ENCODE data around the gene OR8D2. TPM values are rescaled to one million over a fixed set of nuclear protein-coding genes. Genes with fewer than 3 reads are reported as not detected.

The OR8D2 gene
- total RNA-seq, 1 donor from 2014 or later = not detected

DNA sequence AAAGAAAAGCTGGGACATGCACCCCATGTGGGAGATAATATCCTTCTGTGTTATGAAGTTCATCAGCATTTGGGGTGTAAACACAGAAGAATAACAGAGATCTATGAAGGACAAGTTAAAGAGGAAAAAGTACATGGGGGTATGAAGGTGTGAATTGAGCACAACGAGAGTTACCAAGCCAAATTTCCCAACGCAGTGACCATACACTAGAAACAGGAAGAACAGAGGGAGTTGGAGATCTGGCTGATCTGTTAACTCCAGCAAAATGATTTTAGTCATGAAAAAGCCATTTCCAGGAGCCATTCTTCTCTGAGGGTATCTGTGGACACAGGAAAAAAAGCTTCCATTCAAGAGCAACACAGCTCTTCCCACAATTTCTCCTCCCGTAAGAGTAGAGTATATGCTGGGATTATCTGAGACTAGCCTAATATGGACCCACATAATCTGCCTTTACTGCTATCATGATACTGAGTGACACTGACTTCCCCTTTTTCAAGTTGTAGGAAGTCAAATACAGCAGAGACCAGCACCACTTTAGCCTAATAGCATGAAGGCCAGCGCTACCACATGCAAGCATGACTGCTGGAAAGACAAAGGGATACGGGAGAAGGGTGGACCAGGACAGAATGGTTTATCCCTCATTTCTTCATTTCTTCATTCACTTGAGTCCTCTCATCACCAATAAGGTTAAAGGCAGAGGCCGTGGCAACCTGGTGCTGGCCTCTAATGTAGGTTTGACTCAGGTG, 19.6 kb upstream of the OR8D2 start:
- POLR2A ChIA-PET = no interaction called here
- peaks cover 7% of the 10 kb centered on the region for H3K4me1 Mint-ChIP-seq
- CTCF ChIA-PET = no interaction called here

DNA sequence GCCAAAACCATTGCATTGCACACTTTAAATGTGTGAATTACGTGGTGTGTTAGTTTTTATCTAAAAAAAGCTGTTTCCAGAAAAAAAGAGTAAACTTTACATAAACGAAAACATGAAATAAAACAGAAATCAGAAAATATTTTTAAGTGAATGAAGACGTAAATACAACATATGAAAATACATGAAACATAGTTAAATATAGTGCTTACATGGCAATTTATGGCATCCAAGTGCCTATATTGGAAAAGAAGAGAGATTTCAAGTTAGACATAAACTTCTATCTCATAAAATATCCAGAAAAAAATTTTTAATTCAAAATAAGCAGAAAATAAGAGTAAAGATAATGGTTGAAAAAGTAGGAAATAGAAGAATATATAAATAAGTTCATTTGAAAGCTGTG, 11.9 kb upstream of the OR8D2 start:
- Mint-ChIP-seq H3K27ac (no peak overlapping the region), H3K36me3 (ENCODE audit: low read depth) (no peaks in the 10 kb centered on the region), H3K4me1 (peaks cover 36% of the 10 kb centered on the region), H3K4me3 (no peak overlapping the region), H3K27me3 (no peaks in the 10 kb centered on the region), H3K9me3 (no peaks in the 10 kb centered on the region)
- ChIA-PET POLR2A (no interaction called here), CTCF (interaction anchor here (1.9 kb wide), 1 partner anchor 260 kb away, joined by 9 read pairs; no protein-coding TSS in a partner anchor)
- ATAC-seq (ENCODE audit: low read depth) (no peak), DNase-seq (no peak)
- TF ChIP-seq, protein P1, sequence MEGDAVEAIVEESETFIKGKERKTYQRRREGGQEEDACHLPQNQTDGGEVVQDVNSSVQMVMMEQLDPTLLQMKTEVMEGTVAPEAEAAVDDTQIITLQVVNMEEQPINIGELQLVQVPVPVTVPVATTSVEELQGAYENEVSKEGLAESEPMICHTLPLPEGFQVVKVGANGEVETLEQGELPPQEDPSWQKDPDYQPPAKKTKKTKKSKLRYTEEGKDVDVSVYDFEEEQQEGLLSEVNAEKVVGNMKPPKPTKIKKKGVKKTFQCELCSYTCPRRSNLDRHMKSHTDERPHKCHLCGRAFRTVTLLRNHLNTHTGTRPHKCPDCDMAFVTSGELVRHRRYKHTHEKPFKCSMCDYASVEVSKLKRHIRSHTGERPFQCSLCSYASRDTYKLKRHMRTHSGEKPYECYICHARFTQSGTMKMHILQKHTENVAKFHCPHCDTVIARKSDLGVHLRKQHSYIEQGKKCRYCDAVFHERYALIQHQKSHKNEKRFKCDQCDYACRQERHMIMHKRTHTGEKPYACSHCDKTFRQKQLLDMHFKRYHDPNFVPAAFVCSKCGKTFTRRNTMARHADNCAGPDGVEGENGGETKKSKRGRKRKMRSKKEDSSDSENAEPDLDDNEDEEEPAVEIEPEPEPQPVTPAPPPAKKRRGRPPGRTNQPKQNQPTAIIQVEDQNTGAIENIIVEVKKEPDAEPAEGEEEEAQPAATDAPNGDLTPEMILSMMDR (IDR thresholded peaks at IDR 0.05) = no peak
- intact Hi-C loops (cut with micrococcal nuclease) = loop anchor here (10.0 kb wide), 1 partner anchor 137 kb away; no protein-coding TSS in a partner anchor

More for the DNA sequence above, 19.6 kb upstream of the OR8D2 start:
- H3K4me3 Mint-ChIP-seq = no peak overlapping the region
- H3K9me3 Mint-ChIP-seq = no peaks in the 10 kb centered on the region
- H3K27me3 Mint-ChIP-seq = no peaks in the 10 kb centered on the region
- no peak for DNase-seq
- no peaks in the 10 kb centered on the region for H3K36me3 Mint-ChIP-seq (ENCODE audit: low read depth)
- intact Hi-C loops (cut with micrococcal nuclease) = loop anchor here (10.0 kb wide), 1 partner anchor 145 kb away; no protein-coding TSS in a partner anchor
- no peak overlapping the region for H3K27ac Mint-ChIP-seq
- no peak for ATAC-seq (ENCODE audit: low read depth)
- TF ChIP-seq, protein P1 (IDR thresholded peaks at IDR 0.05) = no peak

DNA sequence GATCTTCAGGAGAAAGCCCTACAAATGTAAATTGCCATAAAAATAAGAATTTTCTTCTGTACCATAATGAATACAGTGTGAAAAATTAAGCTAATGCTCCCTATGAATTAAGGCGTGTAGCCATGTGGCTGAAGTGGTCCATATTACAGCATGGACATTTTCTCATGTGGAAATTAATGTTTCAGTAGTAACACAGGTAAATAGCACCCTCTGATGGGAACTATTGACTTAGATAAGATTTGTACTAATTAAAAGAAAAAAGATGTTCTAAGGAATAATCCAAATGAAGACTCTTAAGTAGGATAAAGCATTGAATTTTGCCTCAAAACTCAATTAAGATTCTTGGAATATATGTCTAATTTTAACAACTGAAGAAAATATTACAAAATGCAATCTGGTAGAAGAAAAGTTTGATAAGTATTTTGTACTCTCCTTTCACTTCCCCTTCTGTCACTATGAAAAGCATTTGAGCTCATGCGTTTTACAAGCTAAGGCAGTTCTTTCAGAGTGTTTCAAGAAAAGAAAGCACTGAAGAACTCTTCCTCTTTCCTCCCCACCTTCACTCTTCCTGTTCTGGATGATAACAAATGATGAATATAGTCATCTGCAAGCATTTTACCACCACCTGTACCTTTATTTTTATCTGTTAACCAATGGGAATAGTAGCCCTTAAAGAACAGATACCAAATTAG, 9.9 kb upstream of the OR8D2 start:
- POLR2A ChIA-PET = no interaction called here
- ATAC-seq (ENCODE audit: low read depth) = peak; percentile 84
- intact Hi-C loops (cut with micrococcal nuclease) = loop anchor here (1.0 to 10.0 kb wide), 2 partner anchors 135 to 259 kb away; no protein-coding TSS in a partner anchor

DNA sequence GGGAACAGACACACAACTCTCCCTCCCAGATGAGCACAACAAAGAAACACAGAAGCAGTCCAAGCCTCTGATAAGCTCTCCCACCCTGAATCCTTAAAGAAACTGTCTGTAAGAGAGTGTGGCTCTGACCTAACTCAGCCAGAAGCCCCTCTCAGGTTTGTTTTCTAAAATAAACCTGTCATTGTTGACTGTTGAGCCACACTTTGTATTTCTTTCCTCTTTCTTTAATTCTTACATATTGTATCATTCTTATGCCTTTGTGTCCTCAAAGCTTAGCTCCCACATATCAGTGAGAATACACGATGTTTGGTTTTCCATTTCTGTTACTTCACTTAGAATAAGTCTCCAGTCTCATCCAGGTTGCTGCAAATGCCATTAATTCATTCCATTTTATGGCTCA, 7.8 kb upstream of the OR8D2 start:
- ChIA-PET CTCF (interaction anchor here (1.3 kb wide), 1 partner anchor 256 kb away, joined by 5 read pairs; no protein-coding TSS in a partner anchor), POLR2A (interaction anchor here (0.7 kb wide), 1 partner anchor 21 kb away, joined by 3 read pairs; no protein-coding TSS in a partner anchor)
- ATAC-seq (ENCODE audit: low read depth) (no peak), DNase-seq (no peak)
- TF ChIP-seq, protein P1 (IDR thresholded peaks at IDR 0.05) = no peak
- intact Hi-C loops (cut with micrococcal nuclease) = no loop called here
- H3K9me3 Mint-ChIP-seq = no peaks in the 10 kb centered on the region
- peaks cover 54% of the 10 kb centered on the region for H3K4me1 Mint-ChIP-seq
- H3K4me3 Mint-ChIP-seq = no peak overlapping the region
- peak overlapping the region; percentile 8 for H3K27ac Mint-ChIP-seq
- no peaks in the 10 kb centered on the region for H3K36me3 Mint-ChIP-seq (ENCODE audit: low read depth)
- no peaks in the 10 kb centered on the region for H3K27me3 Mint-ChIP-seq

More for the DNA sequence above, 9.9 kb upstream of the OR8D2 start:
- Mint-ChIP-seq H3K27me3 (no peaks in the 10 kb centered on the region), H3K4me3 (peak overlapping the region; percentile 19), H3K27ac (peak overlapping the region; percentile 55), H3K36me3 (ENCODE audit: low read depth) (no peaks in the 10 kb centered on the region), H3K9me3 (no peaks in the 10 kb centered on the region), H3K4me1 (peaks cover 49% of the 10 kb centered on the region)
- TF ChIP-seq, protein P1 (IDR thresholded peaks at IDR 0.05) = no peak
- CTCF ChIA-PET = interaction anchor here (0.7 to 1.9 kb wide), 5 partner anchors 12 to 264 kb away, joined by 3 to 9 read pairs (median 3); no protein-coding TSS in a partner anchor
- DNase-seq = no peak

DNA sequence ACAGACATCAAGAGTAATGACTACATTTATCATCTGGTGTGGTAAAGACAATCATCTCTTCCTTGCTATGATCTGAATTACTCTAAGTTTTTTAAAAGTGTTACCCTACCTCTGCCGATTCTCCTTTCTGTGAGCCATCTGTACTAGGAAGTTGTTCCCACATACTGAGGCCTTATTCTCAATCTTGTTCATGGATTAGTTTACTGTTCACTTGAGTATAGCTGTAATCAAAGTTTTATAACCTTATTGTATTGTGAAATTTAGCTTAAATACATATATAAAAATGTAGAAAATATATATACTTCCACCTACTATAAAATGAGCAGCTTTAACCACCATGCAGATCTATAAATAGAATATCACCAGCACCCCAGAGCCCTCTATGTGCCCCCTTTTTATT, 2.4 kb upstream of the OR8D2 start:
- ChIA-PET POLR2A (no interaction called here), CTCF (no interaction called here)
- Mint-ChIP-seq H3K27ac (no peak overlapping the region), H3K4me1 (peaks cover 20% of the 10 kb centered on the region), H3K4me3 (no peak overlapping the region), H3K36me3 (ENCODE audit: low read depth) (no peaks in the 10 kb centered on the region), H3K27me3 (peaks cover 14% of the 10 kb centered on the region), H3K9me3 (no peaks in the 10 kb centered on the region)
- intact Hi-C loops (cut with micrococcal nuclease) = no loop called here
- DNase-seq (no peak), ATAC-seq (ENCODE audit: low read depth) (no peak)
- TF ChIP-seq, protein P1 (IDR thresholded peaks at IDR 0.05) = no peak

Measured in activated B cell treated with CpG ODN at 0.5 μM for 24 hours (primary cell).